GM19035 (cell line): ENCODE measurements around the gene DNAJC3.
"Not testable (repeated sequence)": the region's sequence is repeated elsewhere in the genome, so short reads cannot be mapped to it uniquely, and the experiment has no call there.

ENCODE experiments used
- ATAC-seq: cut with Tn5 transposase; IDR thresholded peaks from one replicate; pipeline ENCODE4 v1.9.1; 2021; ENCODE audit not compliant: unreplicated experiment

The DNAJC3 gene

DNA sequence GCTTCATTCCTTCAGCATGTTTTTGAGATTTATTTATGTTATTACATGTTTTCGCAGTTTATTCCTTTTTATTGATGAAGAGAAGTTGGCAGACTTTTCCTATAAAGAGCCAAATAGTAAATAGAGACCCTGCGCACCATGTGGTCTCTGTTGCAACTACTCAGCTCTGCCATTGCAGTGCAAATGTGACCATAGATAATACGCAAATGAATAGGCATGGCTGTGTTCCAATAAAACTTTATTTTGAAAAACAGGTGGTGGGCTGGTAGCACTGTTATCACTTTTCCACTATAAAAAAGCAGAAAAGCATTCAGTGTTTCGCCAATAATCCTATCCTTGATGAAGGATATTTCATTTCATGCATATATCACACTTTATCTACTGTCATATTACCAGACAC, 95.0 kb downstream of the DNAJC3 start:
- ATAC-seq: no peak

DNA sequence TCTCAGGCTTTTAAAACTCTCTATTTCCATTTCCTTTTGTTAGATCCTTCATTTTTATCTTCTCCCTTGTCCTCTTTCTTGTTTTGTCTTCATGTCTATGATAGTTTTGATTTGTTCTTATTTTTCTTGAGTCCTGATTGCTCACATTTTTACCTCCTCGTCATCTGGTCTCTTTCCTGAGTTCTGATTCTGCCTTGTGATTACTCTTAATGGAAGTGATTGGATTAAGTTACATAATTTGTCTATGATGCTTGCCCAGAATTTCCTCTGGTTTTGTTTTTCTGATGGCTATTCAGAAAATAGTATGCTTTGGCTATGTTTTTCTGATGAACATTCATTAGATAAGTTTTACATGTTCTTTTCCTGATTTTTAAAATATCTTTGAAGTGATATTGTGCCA, 102.6 kb downstream of the DNAJC3 start:
- no peak for ATAC-seq

DNA sequence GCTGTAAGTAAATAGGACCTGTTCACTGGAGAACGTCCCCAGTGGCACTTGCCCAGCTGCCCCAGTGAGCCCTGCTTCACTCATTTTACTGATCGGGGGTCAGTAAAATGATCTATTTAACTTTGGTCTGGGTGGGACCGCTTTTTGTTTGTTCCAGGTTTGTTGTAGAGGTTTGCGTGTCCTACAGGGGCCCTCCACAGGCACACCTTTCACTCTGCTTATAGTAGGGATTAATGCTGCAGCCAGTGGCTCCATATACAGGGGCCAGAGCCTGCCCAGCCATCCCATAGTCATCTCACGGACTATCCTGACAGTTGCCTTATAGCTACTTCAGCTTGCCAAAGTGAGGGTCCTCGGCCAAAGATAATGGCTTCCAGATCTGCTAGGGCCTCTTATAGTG, 104.1 kb downstream of the DNAJC3 start:
- ATAC-seq: no peak

DNA sequence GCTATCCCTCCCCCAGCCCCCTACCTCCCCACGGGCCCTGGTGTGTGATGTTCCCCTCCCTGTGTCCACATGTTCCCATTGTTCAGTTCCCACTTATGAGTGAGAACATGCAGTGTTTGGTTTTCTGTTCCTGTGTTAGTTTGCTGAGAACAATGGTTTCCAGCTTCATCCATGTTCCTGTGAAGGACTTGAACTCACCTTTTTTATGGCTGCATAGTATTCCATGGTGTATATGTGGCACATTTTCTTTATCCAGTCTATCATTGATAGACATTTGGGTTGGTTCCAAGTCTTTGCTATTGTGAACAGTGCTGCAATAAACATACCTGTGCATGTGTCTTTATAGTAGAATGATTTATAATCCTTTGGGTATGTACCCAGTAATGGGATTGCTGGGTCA, 105.0 kb downstream of the DNAJC3 start:
- ATAC-seq: not testable (repeated sequence)

DNA sequence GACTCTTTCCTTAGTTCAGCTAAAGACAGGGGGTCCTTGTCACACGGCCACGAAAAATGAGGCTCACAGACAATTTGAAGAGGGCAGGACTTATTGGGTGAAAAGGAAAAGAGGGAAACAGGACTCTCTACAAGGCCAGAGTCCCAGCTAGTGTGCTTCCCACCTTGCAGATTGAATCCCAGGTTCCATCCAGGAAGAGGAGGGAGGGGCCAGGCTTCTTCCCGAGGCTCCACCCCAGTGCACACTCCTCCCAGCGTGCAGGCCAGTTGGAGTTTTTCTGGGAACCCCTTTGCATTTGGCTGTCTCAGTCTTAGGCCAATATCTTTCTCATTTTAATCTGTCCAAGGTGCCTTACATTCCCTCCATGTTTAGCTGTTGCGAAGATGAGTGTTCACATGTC, 106.8 kb downstream of the DNAJC3 start:
- ATAC-seq: no peak

DNA sequence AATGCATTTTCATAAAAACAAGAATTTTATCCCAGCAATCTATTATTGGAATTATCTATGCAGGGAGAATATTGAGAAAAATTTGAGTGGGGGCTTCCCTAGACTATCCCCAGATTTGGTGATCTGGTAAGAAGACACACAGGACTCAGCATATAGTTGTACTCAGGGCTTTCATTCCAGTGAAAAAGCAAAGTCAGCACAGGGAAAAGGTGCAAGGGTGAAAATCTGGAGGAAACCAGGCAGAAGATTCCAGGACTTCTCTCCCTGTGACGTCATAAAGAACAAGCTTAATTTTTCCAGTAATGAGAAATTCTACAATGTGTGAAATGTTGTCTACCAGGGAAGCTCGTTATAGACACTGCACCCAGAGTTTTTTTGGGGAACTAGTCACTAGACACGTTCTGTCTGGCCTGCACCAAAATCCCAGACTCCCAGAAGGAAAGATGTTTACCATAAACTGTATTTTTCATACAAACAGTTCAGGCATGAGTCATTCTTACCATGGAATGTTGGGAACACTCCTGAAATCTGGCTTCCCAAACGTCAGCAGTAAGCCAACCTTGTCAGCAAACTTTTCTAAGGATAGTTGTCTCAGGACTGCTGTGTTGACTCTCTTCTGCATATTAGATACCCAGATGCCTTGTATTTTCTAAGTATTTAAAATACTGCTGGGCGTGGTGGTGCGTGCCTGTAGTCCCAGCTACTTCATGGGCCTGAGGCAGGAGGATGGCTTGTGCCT, 107.4 kb downstream of the DNAJC3 start:
- no peak for ATAC-seq

DNA sequence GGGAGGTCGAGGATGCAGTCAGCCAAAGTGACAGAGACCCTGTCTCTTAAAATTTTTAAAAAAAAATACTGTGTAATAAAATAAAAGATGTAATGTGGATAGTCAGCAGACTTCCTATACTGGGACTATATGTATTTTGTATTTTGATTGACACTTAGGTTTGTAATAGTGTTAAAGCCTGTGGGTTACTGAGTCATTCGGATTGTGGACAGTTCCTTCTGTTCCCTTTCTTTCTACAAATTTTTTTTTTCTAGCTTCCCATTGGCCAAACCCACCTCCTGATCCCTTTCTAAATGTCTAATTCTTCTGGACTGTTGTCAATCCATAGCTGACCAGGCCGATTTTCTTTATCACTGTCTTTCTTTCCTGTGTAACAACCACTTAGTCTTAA, 108.0 kb downstream of the DNAJC3 start:
- ATAC-seq: no peak

DNA sequence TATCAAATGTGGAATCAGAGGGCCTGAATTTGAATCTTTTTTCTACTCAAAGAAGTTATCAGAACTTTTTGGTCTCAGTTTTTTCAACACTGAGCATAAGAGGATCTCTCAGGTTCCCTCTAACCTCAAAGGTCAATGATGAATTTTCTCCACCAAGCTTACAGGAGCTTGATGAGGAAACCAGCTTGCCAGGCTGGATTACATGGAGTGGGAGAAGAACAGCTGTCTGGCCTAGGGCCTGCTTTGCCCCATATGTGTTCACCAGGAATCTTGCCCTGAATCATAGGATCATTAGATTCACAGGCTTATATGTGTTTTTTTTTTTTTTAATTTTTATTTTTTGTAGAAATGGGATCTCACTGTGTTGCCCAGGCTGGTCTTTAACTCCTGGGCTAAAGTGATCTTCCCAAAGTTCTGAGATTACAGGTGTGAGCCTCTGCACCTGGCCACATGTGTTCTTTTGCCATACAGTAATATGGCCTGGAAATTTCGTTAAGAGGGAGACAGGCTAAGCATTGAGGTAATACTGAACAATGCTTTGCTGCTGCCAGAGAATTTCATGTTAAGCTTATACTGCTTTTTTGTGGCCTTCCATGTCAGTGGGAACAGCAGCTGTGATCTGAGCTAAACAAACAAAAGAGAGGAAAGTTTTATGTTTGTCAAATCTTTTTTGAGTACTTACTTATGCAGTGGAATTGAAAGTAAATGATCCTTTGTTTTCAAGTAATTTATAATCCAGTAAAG, 110.6 kb downstream of the DNAJC3 start:
- no peak for ATAC-seq

DNA sequence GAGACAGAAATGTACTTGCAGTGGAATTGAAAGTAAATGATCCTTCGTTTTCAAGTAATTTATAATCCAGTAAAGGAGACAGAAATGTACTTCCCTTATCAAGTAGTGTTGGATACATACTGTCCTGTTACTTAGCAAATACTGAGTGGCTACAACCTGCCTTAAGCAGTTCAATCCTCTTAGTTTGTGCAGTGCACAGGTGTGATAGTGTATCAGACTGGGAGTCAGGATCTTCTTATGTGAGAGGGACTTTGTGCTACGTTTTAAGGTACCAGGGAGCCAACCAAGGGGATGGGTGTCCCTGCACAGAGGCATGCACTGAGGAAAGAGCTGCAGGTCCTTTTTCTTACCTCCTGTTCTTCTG, 111.1 kb downstream of the DNAJC3 start:
- no peak for ATAC-seq

DNA sequence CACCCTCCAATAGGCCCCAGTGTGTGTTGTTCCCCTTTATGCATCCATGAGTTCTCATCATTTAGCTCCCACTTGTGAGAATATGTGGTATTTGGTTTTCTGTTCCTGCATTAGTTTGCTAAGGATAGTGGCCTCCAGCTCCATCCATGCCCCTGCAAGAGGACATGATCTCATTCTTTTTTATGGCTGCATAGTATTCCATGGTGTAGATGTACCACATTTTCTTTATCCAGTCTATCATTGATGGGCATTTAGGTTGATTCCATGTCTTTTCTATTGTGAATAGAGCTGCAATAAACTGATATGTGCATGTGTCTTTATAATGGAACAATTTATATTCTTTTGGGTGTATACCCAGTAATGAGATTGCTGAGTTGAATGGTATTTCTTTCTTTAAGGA, 112.4 kb downstream of the DNAJC3 start:
- not testable (repeated sequence) for ATAC-seq

DNA sequence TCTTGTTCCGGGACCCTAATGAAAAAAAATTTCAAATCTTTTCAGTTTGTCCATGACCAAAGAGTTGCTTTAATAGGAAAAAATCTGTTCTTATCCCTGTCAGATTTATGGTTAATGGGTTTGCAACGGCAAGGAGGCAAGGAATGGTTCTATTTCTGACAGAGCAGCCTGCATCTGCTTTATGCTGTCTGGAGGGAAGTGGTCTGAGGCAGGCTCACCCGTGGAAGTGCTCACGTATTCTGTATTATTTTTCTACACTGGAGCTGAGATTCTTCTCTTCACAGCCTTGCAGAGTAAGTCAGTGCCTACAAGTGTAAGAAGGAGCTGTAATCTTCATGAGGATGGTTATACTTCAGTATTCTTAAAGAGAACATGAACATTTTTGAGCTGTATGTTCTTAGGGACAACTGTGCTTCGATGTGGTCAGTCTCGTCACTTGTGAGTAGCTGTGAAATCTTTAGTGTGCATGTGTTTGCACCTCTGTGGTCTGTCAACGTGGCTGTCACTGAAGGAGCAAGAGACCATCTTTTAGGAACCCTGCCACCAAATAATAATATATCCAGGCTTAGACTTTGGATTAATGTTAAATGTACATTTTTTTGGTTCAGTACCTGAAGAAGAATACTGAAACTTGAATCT, 114.3 kb downstream of the DNAJC3 start:
- ATAC-seq: no peak

DNA sequence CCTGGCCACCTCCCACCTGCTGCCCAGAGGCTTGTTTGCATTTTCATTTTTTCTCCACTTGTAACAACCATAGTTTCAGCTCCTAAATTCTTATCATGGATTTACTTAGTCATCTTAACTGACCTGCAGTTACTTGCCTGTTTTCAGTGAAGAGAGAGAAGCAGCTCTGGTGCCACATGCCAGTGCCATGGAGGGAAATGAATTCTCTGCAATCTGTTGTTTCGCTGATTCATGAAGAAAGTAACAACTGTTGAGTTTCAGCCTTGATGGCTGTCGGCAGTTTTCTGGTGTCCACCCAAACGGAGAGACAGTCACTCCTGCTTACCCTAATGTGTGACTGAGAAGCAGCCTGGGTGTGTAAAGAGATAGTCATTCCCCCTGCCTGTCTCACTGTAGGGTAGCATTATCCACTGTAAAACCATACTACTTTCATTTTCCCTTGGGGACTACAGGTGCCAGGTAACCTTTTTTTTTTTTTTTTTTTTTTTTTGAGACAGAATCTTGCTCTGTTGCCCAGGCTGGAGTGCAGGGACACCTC, 116.1 kb downstream of the DNAJC3 start:
- ATAC-seq: no peak

DNA sequence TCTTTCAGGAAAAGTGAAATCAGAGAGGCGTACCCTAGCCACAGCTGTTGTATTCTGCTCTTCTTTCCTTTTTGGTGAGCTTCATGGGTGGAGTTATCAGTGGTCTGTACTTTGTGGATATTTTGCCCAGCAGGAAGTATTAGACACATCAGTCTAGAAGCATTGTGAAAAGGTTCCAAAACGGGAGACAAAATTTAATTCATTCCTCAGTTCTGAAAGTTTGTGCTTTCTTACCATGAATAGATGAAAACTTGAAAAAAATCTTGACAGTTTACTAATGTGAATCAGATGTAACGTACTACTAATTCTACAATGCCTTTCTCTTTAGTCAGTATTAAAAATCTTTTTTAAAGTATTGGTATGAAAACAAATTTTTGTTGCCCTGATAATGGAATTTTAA, 116.8 kb downstream of the DNAJC3 start:
- ATAC-seq: no peak

DNA sequence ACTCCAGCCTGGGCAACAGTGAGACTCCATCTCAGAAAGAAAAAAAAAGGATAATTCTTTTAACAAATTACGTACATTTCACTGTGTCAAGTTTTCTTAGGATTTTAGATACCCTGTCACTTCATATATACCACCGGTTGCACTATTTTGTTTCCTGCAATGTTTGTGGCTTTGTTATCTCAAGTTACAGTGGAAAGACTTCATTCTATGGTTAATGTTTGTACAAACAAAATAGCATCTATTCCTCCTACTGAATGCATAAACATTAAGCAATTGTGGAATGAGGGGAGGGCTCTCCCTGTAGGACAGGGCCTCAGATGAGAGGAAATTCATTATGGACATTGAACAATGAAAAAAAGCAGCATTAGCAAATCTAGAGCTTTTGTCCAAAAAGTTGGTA, 120.1 kb downstream of the DNAJC3 start:
- ATAC-seq: no peak

DNA sequence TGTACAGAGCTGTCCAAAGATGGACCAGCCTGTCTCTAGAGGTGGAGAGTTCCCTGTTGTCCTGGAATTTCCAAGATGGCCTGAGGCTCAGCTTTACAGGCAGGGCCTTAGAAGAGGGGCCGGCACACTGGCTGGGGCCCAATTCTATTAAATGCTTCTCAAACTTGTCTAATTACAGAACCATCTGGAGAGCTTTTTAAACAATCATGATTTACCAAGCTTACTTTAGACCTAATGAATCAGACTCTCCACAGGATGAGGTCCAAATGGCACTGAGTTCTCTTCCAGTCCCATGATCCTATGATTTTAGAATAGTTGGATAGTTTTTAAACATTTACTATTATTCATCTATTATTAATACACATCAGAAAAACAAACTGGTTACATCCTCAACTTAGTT, 123.5 kb downstream of the DNAJC3 start:
- ATAC-seq: no peak

DNA sequence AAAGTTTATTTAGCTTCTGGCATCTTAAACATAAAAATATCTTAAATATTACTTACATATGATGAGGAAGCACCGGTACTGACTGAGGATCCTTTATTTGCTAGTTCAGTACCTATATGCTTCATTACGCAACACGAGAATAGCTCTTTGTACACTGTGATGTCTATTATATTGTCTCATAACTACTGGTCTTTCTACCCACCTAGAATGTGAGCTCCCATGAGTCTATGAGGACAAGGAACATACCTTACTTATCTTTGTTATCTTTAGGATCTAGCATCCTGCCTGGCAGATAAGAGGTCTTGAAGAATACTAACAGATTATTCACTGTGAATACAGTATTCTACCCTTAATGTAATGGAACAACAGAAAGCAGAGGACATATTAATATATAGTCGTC, 124.9 kb downstream of the DNAJC3 start:
- ATAC-seq: no peak

DNA sequence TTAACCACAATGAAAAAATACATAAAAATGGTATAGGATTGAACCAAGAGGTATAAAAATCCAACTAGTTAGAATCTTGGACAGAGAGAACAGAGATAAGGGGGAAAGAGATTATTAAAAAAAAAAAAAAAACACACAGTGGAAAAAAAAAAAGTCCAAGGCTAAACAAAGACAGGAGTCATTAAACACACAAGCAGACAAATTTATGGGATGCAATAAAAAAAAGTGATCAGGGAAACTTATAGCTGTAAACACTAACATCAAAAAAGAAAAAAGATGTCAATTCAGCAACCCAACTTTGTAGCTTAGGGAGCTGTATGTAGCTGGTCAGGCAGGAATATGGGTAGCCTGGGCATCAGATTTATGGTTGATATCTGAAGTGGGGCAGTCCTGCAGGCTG, 129.0 kb downstream of the DNAJC3 start:
- no peak for ATAC-seq

DNA sequence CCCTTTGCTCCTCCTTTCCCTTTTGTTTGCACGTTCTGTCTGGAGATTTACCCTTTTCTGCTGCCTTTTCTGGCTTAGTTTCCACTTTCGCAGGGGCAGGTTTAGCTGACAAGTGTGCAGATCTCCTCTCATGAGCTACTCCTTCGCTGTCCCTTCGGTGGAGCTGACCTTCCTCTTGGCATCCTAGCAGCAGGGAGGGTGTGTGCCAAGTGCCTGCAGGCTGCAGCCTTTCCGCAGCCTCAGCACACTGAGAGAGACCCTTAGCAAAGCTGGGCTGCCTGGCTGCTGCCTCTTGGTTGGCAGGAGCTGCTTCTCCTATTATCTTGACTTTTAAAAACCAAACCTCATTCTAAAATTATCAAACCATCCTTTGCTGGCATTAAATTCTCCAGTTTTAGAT, 132.5 kb downstream of the DNAJC3 start:
- ATAC-seq: no peak

DNA sequence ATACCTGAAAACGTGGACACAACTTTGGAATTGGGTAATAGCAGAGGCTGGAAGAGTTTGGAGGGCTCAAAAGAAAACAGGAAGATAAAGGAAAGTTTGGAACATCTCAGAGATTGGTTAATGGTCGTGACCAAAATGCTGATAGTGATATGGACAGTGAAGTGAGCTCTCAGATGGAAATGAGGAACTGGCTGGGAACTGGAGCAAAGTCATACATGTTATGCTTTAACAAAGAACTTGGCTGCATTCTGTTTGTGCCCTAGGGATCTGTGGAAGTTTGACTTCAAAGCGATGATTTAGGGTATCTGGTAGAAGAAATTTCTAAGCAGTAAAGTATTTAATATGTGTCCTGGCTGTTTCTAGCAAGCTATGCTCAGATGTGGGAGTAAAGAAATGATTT, 136.2 kb downstream of the DNAJC3 start:
- no peak for ATAC-seq

DNA sequence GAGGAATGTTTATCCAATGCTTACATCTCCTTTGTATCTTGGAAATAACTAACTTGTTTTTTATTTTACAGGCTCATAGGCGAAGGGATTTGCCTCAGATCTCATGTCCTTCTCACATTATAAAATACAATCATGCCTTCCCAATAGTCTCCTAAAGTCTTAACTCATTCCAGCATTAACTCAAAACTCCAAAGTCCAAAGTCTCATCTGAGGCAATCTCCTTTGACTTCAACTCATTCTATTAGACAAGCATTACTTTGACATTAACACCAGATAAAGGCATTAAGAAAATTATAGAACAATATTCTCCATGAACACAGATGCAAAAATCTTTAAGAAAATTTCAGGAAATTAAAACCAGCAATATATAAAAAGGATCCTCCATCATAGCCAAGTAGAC, 137.6 kb downstream of the DNAJC3 start:
- no peak for ATAC-seq

DNA sequence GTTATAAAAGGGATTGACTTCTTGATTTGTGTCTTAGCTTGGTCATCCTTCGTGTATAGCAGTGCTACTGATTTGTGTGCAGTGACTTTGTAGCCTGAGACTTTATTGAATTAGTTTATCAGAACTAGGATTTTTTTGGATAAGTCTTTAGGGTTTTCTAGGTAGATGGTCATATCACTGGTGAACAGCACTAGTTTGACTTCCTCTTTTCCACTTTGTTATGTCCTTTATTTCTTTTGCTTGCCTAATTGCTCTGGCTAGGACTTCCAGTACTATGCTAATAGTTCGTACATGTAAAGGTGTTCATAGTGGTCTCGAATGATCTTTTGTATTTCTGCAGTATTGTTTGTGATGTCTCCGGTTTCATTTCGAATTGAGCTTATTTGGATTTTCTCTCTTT, 145.4 kb downstream of the DNAJC3 start:
- no peak for ATAC-seq

DNA sequence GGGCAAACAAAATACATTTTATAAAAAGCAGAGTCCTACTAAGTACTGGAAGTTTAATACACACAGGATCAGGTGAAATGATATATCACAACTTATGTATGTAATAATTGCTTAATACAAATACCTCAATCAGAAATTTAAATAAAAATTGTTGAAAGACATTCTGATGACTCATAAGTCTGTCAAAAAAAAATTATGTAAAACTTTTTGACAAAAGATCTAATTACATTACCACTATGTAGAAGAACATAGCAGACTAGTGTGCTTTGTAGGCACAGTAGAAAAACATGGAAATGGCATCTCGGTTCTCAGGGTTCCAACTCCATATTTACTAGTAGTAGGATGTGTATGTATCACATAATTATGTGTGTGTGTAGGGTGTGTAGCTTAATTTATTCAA, 156.2 kb downstream of the DNAJC3 start:
- no peak for ATAC-seq
